MM.1S (cell line): ENCODE results near the gene EFNA5.

Experiments used
- DNase-seq: peaks from one replicate; pipeline ENCODE4 v3.0.0-alpha.2; 2015
- H2AFZ ChIP-seq: fragments of 300-600 bp; sonication (generic); 2 replicates; pipeline ENCODE4 v1.6.0; 2016; ENCODE audit warnings: antibody characterized with exemption, low read length
- H3F3A ChIP-seq: fragments of 300-600 bp; sonication (generic); 2 replicates; pipeline ENCODE4 v1.6.1; 2016; ENCODE audit warnings: mild to moderate bottlenecking, antibody characterized with exemption, low read length, moderate library complexity, mixed read lengths; ENCODE audit not compliant: insufficient read depth
- H3K27ac ChIP-seq: fragments of 300-600 bp; sonication (generic); 2 replicates; pipeline ENCODE4 v1.5.1; 2016; ENCODE audit warnings: mild to moderate bottlenecking, low read length
- H3K27me3 ChIP-seq: fragments of 300-600 bp; sonication (generic); replicated peaks from 2 replicates; pipeline ENCODE4 v1.6.0; 2016; ENCODE audit warnings: low read length; ENCODE audit not compliant: insufficient read depth
- H3K36me3 ChIP-seq: fragments of 300-600 bp; sonication (generic); replicated peaks from 2 replicates; pipeline ENCODE4 v1.6.1; 2016; ENCODE audit warnings: mild to moderate bottlenecking, low read length, mixed read lengths; ENCODE audit not compliant: insufficient read depth
- H3K4me1 ChIP-seq: fragments of 300-600 bp; sonication (generic); 2 replicates; pipeline ENCODE4 v1.6.1; 2016; ENCODE audit warnings: low read length, mixed read lengths
- H3K4me2 ChIP-seq: fragments of 300-600 bp; sonication (generic); 2 replicates; pipeline ENCODE4 v1.6.0; 2016; ENCODE audit warnings: low read depth, low read length
- H3K4me3 ChIP-seq: fragments of 300-600 bp; sonication (generic); 2 replicates; pipeline ENCODE4 v1.5.1; 2016; ENCODE audit warnings: low read length, mixed read lengths
- H3K79me2 ChIP-seq: fragments of 300-600 bp; sonication (generic); 2 replicates; pipeline ENCODE4 v1.6.1; 2016; ENCODE audit warnings: mixed run types, low read length, mixed read lengths
- H3K9ac ChIP-seq: fragments of 300-600 bp; sonication (generic); 2 replicates; pipeline ENCODE4 v1.6.1; 2016; ENCODE audit warnings: low read length, mixed read lengths
- H3K9me2 ChIP-seq: fragments of 300-600 bp; sonication (generic); replicated peaks from 2 replicates; pipeline ENCODE4 v1.6.1; 2016; ENCODE audit warnings: mild to moderate bottlenecking, low read length, mixed read lengths; ENCODE audit not compliant: insufficient read depth
- H3K9me3 ChIP-seq: fragments of 300-600 bp; sonication (generic); replicated peaks from 2 replicates; pipeline ENCODE4 v1.6.1; 2016; ENCODE audit warnings: mild to moderate bottlenecking, low read length, mixed read lengths; ENCODE audit not compliant: insufficient read depth
- H4K20me1 ChIP-seq: fragments of 300-600 bp; sonication (generic); 2 replicates; pipeline ENCODE4 v1.6.1; 2016; ENCODE audit warnings: mild to moderate bottlenecking, low read length, moderate library complexity, mixed read lengths; ENCODE audit not compliant: insufficient read depth
- EZH2 ChIP-seq: fragments of 300-600 bp; sonication (generic); optimal IDR thresholded peaks from 2 replicates; pipeline ENCODE3; 2017; ENCODE audit warnings: low read depth, mild to moderate bottlenecking, antibody characterized with exemption, low read length, mixed read lengths
- EZH2phosphoT487 ChIP-seq: fragments of 300-600 bp; sonication (generic); IDR thresholded peaks from 2 replicates; pipeline ENCODE4 v1.6.1; 2018; ENCODE audit warnings: antibody characterized with exemption, low read length
- TF ChIP-seq, protein P1 (sequence below): fragments of 300-600 bp; sonication (generic); IDR thresholded peaks from 2 replicates; pipeline ENCODE4 v1.5.1; 2016; ENCODE audit warnings: antibody characterized with exemption, low read length, mixed read lengths

EFNA5 gene

DNA sequence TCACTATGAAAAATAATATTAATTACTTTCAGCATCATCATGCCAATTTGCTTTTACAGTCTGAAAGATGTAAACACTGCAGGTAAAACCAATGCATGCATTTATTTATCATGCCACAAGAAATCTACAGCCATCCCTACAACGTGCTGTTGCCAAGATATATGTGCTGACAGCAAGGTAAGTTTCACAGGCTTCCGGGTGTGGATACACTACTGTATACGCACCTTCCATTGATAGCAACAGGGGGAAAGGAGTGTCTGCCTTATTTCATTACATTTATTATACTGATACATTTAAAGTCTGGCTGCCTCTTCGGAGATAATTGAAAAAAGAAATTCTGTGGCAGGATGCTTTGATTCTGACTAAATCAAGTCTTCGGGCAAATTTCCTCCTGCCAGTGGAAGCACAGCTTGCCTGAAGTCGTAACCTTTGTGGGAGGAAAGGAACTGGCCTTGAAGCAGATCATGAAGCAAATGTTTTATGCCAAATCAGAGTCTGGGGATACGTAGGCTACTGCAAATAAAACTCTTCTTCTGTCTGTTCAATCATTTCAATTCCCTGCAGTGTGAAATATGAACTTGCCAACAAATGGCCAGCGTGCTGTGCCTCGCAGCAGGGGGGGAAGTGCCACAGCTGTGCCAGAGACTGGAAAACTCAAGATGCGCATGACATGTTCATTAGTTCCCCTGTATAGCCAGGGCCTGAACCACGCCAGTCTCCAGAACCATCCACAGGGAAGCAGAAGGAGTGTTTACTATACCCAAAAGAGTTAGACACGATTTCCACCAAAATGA is 268.1 kb downstream of the EFNA5 start:
- Histone ChIP-seq H3K4me1 (no peaks in the 10 kb centered on the region), H3K9me2 (no peaks in the 10 kb centered on the region), H3K4me3 (no peak overlapping the region), H2AFZ (no peak overlapping the region), H3K4me2 (no peak overlapping the region), H4K20me1 (no peaks in the 10 kb centered on the region), H3K9me3 (no peaks in the 10 kb centered on the region), H3K27me3 (no peaks in the 10 kb centered on the region), H3K36me3 (no peaks in the 10 kb centered on the region), H3K27ac (no peak overlapping the region), H3K9ac (no peak overlapping the region), H3F3A (no peaks in the 10 kb centered on the region), H3K79me2 (no peaks in the 10 kb centered on the region)
- no peak for DNase-seq
- TF ChIP-seq EZH2phosphoT487, result no peak
- TF ChIP-seq, protein P1, sequence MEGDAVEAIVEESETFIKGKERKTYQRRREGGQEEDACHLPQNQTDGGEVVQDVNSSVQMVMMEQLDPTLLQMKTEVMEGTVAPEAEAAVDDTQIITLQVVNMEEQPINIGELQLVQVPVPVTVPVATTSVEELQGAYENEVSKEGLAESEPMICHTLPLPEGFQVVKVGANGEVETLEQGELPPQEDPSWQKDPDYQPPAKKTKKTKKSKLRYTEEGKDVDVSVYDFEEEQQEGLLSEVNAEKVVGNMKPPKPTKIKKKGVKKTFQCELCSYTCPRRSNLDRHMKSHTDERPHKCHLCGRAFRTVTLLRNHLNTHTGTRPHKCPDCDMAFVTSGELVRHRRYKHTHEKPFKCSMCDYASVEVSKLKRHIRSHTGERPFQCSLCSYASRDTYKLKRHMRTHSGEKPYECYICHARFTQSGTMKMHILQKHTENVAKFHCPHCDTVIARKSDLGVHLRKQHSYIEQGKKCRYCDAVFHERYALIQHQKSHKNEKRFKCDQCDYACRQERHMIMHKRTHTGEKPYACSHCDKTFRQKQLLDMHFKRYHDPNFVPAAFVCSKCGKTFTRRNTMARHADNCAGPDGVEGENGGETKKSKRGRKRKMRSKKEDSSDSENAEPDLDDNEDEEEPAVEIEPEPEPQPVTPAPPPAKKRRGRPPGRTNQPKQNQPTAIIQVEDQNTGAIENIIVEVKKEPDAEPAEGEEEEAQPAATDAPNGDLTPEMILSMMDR, result no peak
- no peak for TF ChIP-seq EZH2

DNA sequence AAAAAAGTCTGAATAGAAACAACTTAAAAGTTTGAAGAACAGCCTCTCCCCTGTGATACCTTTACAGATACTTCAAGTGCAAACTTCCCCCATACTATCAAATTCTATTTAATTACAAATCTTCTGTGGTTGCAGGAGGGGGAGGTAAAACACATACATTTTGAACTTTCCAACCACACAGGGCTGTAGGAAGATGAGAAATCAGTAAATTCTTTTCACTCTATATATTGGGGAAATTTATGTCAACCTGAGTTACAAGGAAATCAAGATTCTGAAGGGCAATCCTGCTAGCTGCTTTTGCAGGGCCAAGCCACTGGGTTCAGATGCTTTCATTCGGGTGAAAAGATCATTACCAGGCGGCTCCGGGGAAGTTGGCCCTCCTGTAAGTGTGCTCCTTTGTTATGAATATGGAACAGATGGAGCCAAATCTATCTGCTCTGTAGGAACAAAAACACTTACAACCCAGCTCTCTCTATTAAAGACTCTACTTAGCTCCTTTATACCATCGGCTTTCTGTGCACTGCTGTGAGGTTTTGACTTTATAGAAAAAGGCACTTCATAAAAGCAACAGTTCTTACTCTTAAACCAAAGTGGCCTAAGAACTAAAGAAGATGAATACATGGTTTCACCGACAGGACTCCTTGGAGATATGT is 269.1 kb downstream of the EFNA5 start:
- no peaks in the 10 kb centered on the region for H3K79me2 ChIP-seq
- no peaks in the 10 kb centered on the region for H3F3A ChIP-seq
- H3K36me3 ChIP-seq, result no peaks in the 10 kb centered on the region
- no peaks in the 10 kb centered on the region for H3K4me1 ChIP-seq
- H3K9me2 ChIP-seq, result no peaks in the 10 kb centered on the region
- no peak overlapping the region for H3K4me3 ChIP-seq
- no peak overlapping the region for H3K27ac ChIP-seq
- H2AFZ ChIP-seq, result no peak overlapping the region
- TF ChIP-seq EZH2phosphoT487, result no peak
- TF ChIP-seq EZH2, result no peak
- TF ChIP-seq, protein P1, result no peak
- no peak overlapping the region for H3K4me2 ChIP-seq
- H3K27me3 ChIP-seq, result no peaks in the 10 kb centered on the region
- no peaks in the 10 kb centered on the region for H4K20me1 ChIP-seq
- no peak for DNase-seq
- no peaks in the 10 kb centered on the region for H3K9me3 ChIP-seq
- no peak overlapping the region for H3K9ac ChIP-seq

DNA sequence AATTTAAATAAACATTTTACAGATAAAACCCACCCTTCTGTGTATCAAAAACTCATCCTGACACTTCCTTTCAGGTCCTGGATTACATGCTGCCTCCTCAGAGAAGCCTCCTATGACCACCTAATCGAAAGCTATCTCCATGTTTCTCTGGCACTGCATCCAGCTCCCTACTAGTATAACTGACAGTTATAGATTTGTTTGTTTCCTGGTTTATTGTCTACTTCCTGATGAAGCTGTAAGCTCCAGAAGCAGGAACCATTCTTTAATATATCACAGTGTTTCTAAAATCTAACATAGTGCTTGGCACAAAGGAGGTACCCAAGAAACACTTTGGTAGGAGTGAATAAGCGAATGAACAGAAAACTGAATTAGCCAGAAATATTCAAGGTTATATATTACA is 270.4 kb downstream of the EFNA5 start:
- Histone ChIP-seq H3K79me2 (no peaks in the 10 kb centered on the region), H3F3A (no peaks in the 10 kb centered on the region), H4K20me1 (no peaks in the 10 kb centered on the region), H3K9me2 (no peaks in the 10 kb centered on the region), H3K27me3 (no peaks in the 10 kb centered on the region), H3K9ac (no peak overlapping the region), H3K4me3 (no peak overlapping the region), H3K4me1 (no peaks in the 10 kb centered on the region), H3K27ac (no peak overlapping the region), H2AFZ (no peak overlapping the region), H3K9me3 (no peaks in the 10 kb centered on the region), H3K4me2 (no peak overlapping the region), H3K36me3 (no peaks in the 10 kb centered on the region)
- TF ChIP-seq, protein P1, result no peak
- TF ChIP-seq EZH2phosphoT487 (no peak), EZH2 (no peak)
- no peak for DNase-seq
